Astrocyte (in vitro differentiated cells and primary cell): ENCODE data around the gene NEAT1. TPM values are rescaled to one million over a fixed set of nuclear protein-coding genes. Genes with fewer than 3 reads are reported as not detected.

Experiments
- DNase-seq: peaks from one replicate; pipeline ENCODE4 v3.0.0-alpha.2; 2010; ENCODE audit warnings: low read depth
- FAIRE-seq: peaks from 2 replicates; lab custom pipeline; 2011; peaks lifted over from hg19 to GRCh38; lab: Jason Lieb, UNC
- H2AFZ ChIP-seq: 2 replicates; pipeline ENCODE4 v1.6.0; 2012; ENCODE audit warnings: low read depth, low read length, inconsistent platforms
- H3K27ac ChIP-seq: 2 replicates; pipeline ENCODE4 v1.5.1; 2011; ENCODE audit warnings: low read depth, low read length, inconsistent platforms
- H3K27me3 ChIP-seq: 2 replicates; pipeline ENCODE4 v1.6.0; 2011; ENCODE audit warnings: low read length, inconsistent platforms; ENCODE audit not compliant: insufficient read depth
- H3K36me3 ChIP-seq: 2 replicates; pipeline ENCODE4 v1.5.1; 2011; ENCODE audit warnings: low read length, inconsistent platforms; ENCODE audit not compliant: insufficient read depth
- H3K4me1 ChIP-seq: 2 replicates; pipeline ENCODE4 v1.5.1; 2011; ENCODE audit warnings: low read length, inconsistent platforms; ENCODE audit not compliant: insufficient read depth
- H3K4me2 ChIP-seq: 2 replicates; pipeline ENCODE4 v1.6.0; 2012; ENCODE audit warnings: low read length, inconsistent platforms
- H3K4me3 ChIP-seq: 2 replicates; pipeline ENCODE4 v1.5.1; 2011; ENCODE audit warnings: low read depth, mild to moderate bottlenecking, low read length, inconsistent platforms; ENCODE audit not compliant: insufficient read depth
- H3K79me2 ChIP-seq: 2 replicates; pipeline ENCODE4 v1.6.0; 2012; ENCODE audit warnings: mild to moderate bottlenecking, low read length, inconsistent platforms; ENCODE audit not compliant: insufficient read depth
- H3K9ac ChIP-seq: 2 replicates; pipeline ENCODE4 v1.6.0; 2012; ENCODE audit warnings: mild to moderate bottlenecking, low read length, inconsistent platforms
- H3K9me3 ChIP-seq: 2 replicates; pipeline ENCODE4 v1.5.1; 2012; ENCODE audit warnings: low read depth, mild to moderate bottlenecking, low read length, inconsistent platforms; ENCODE audit not compliant: insufficient read depth
- H4K20me1 ChIP-seq: 2 replicates; pipeline ENCODE4 v1.6.0; 2012; ENCODE audit warnings: low read length, inconsistent platforms; ENCODE audit not compliant: insufficient read depth
- H3K27ac Mint-ChIP-seq: one replicate; pipeline ENCODE4 v1.8.0; 2021; ENCODE audit warnings: mild to moderate bottlenecking, mixed read lengths; ENCODE audit not compliant: unreplicated experiment
- H3K27me3 Mint-ChIP-seq: one replicate; pipeline ENCODE4 v1.8.0; 2021; ENCODE audit warnings: low read depth, mixed read lengths; ENCODE audit not compliant: unreplicated experiment
- H3K36me3 Mint-ChIP-seq: one replicate; pipeline ENCODE4 v1.8.0; 2021; ENCODE audit warnings: low read depth, mixed read lengths; ENCODE audit not compliant: unreplicated experiment
- H3K4me1 Mint-ChIP-seq: one replicate; pipeline ENCODE4 v1.8.0; 2021; ENCODE audit warnings: low read depth, mixed read lengths; ENCODE audit not compliant: unreplicated experiment
- H3K4me3 Mint-ChIP-seq: one replicate; pipeline ENCODE4 v1.8.0; 2021; ENCODE audit warnings: mild to moderate bottlenecking, moderate library complexity, mixed read lengths; ENCODE audit not compliant: unreplicated experiment
- H3K9me3 Mint-ChIP-seq: one replicate; pipeline ENCODE4 v1.8.0; 2021; ENCODE audit warnings: mild to moderate bottlenecking, mixed read lengths; ENCODE audit not compliant: unreplicated experiment
- CTCF ChIP-seq: IDR thresholded peaks from 2 replicates; pipeline ENCODE4 v1.5.1; 2011; ENCODE audit warnings: low read depth, mild to moderate bottlenecking, inconsistent platforms, low read length, moderate library complexity; ENCODE audit not compliant: insufficient read depth
- EZH2 ChIP-seq: IDR thresholded peaks from 2 replicates; pipeline ENCODE4 v1.6.1; 2012; ENCODE audit warnings: mild to moderate bottlenecking, low read length, inconsistent platforms; ENCODE audit not compliant: insufficient read depth
- total RNA-seq: library from RNA; stranded (reverse); gene quantifications from 2 replicates; pipeline ENCODE4 v1.2.1, GENCODE V29; 2021

Gene NEAT1
- total RNA-seq, 1 donor from 2014 or later = 317 TPM

GRCh38 chr11:65431451-65432099 is 9.0 kb downstream of the NEAT1 start:
- Histone ChIP-seq H3K4me1 (peaks cover 40% of the 10 kb centered on the region), H3K27ac (peak overlapping the region; percentile 23), H3K79me2 (peaks cover 99% of the 10 kb centered on the region), H3K9me3 (no peaks in the 10 kb centered on the region), H4K20me1 (peaks cover 100% of the 10 kb centered on the region), H3K9ac (peak overlapping the region; percentile 44), H3K4me2 (peak overlapping the region; percentile 59), H3K4me3 (no peak overlapping the region), H2AFZ (no peak overlapping the region), H3K27me3 (no peaks in the 10 kb centered on the region), H3K36me3 (peaks cover 34% of the 10 kb centered on the region)
- peak; percentile 35 for DNase-seq
- FAIRE-seq = no peak
- Mint-ChIP-seq H3K9me3 (no peaks in the 10 kb centered on the region), H3K4me1 (peaks cover 59% of the 10 kb centered on the region), H3K27me3 (no peaks in the 10 kb centered on the region), H3K27ac (no peak overlapping the region), H3K4me3 (peak overlapping the region; percentile 71), H3K36me3 (no peaks in the 10 kb centered on the region)
- TF ChIP-seq EZH2 (no peak), CTCF (no peak)

GRCh38 chr11:65432100-65432650 is 9.6 kb downstream of the NEAT1 start:
- H3K9me3 Mint-ChIP-seq = no peaks in the 10 kb centered on the region
- peaks cover 56% of the 10 kb centered on the region for H3K4me1 Mint-ChIP-seq
- peak overlapping the region; percentile 59 for H3K4me2 ChIP-seq

More at GRCh38 chr11:65432100-65432650, 9.6 kb downstream of the NEAT1 start:
- no peaks in the 10 kb centered on the region for H3K27me3 ChIP-seq
- no peak overlapping the region for H3K27ac ChIP-seq
- Mint-ChIP-seq H3K4me3 (peak overlapping the region; percentile 71), H3K27ac (no peak overlapping the region), H3K27me3 (no peaks in the 10 kb centered on the region), H3K36me3 (no peaks in the 10 kb centered on the region)
- peak overlapping the region; percentile 44 for H3K9ac ChIP-seq
- H2AFZ ChIP-seq = no peak overlapping the region
- peaks cover 35% of the 10 kb centered on the region for H3K36me3 ChIP-seq
- no peak for TF ChIP-seq EZH2
- no peak for TF ChIP-seq CTCF
- H3K79me2 ChIP-seq = peaks cover 97% of the 10 kb centered on the region
- H3K4me1 ChIP-seq = peaks cover 34% of the 10 kb centered on the region
- FAIRE-seq (no peak), DNase-seq (no peak)
- H3K9me3 ChIP-seq = no peaks in the 10 kb centered on the region
- H3K4me3 ChIP-seq = no peak overlapping the region
- H4K20me1 ChIP-seq = peaks cover 97% of the 10 kb centered on the region
